H1 (cell line): ENCODE data around the gene KCP. TPM values are rescaled to one million over a fixed set of nuclear protein-coding genes. Genes with fewer than 3 reads are reported as not detected.

ENCODE experiments used
- CHD1 ChIP-seq: IDR thresholded peaks from 2 replicates; pipeline ENCODE4 v1.6.1; 2012; ENCODE audit warnings: low read depth, low read length, improper control_type of control experiment
- CHD7 ChIP-seq: fragments of 300-600 bp; sonication (generic); IDR thresholded peaks from 2 replicates; pipeline ENCODE4 v1.7.1; 2012; ENCODE audit warnings: low read length, moderate library complexity, mild to moderate bottlenecking, inconsistent platforms; ENCODE audit not compliant: insufficient replicate concordance
- CREB1 ChIP-seq: IDR thresholded peaks from 2 replicates; pipeline ENCODE4 v1.6.1; 2012; ENCODE audit warnings: inconsistent platforms
- EP300 ChIP-seq, 2 experiments: IDR thresholded peaks; 1 replicate in 1 of 2; 2 replicates in 1 of 2; pipeline ENCODE4 v1.6.1; 2011 to 2012; ENCODE audit warnings: low read depth in 2 of 2, low read length in 2 of 2, mild to moderate bottlenecking in 2 of 2, borderline replicate concordance in 1 of 2, inconsistent platforms in 1 of 2, moderate library complexity in 1 of 2
- GTF2F1 ChIP-seq: IDR thresholded peaks from 2 replicates; pipeline ENCODE4 v1.6.1; 2012; ENCODE audit warnings: low read depth, low read length, improper control_type of control experiment, borderline replicate concordance
- RAD21 ChIP-seq, 2 experiments: IDR thresholded peaks in 1 of 2; conservative IDR thresholded peaks in 1 of 2; 2 replicates each; pipeline ENCODE4 v1.6.1; 2011; ENCODE audit warnings: low read depth in 2 of 2, low read length in 2 of 2, improper control_type of control experiment in 1 of 2, inconsistent platforms in 1 of 2, mild to moderate bottlenecking in 1 of 2, moderate library complexity in 1 of 2
- RFX5 ChIP-seq: IDR thresholded peaks from 2 replicates; pipeline ENCODE4 v1.6.1; 2011; ENCODE audit warnings: low read depth, low read length, improper control_type of control experiment, borderline replicate concordance
- SP4 ChIP-seq: IDR thresholded peaks from 2 replicates; pipeline ENCODE4 v1.6.1; 2012; ENCODE audit warnings: low read length, inconsistent platforms
- ZNF274 ChIP-seq: IDR thresholded peaks from 2 replicates; pipeline ENCODE4 v1.7.0; 2012; ENCODE audit warnings: low read length, borderline replicate concordance; ENCODE audit errors: extremely low read depth
- polyA plus RNA-seq, 7 experiments: library from polyadenylated mRNA; depleted of rRNA in 3 of 7; stranded (reverse) in 5 of 7; unstranded in 2 of 7; fragments of >200 nt in 5 of 7; fragments of 200-250 nt in 2 of 7; gene quantifications; 1 replicate in 5 of 7; 2 replicates in 1 of 7; 4 replicates in 1 of 7; pipeline versions ENCODE4 v1.2.1 to v1.2.3, GENCODE V29; 2011 to 2013; ENCODE audit warnings: missing spikeins in 2 of 7, mixed read lengths in 2 of 7
- total RNA-seq: library from RNA; stranded (reverse); fragmentation: NEBNext Ultra II Directional; extraction: Animal tissue kit (Norgen Biotek cat#: 25700); gene quantifications from 2 replicates; pipeline ENCODE4 v1.2.1, GENCODE V29; 2021

The KCP gene
- total and polyA plus RNA-seq, 2 of the 8 experiments (the other 6 are each of a cell fraction or from before 2014, with no cell fraction given): 1.3 to 2.0 TPM

DNA sequence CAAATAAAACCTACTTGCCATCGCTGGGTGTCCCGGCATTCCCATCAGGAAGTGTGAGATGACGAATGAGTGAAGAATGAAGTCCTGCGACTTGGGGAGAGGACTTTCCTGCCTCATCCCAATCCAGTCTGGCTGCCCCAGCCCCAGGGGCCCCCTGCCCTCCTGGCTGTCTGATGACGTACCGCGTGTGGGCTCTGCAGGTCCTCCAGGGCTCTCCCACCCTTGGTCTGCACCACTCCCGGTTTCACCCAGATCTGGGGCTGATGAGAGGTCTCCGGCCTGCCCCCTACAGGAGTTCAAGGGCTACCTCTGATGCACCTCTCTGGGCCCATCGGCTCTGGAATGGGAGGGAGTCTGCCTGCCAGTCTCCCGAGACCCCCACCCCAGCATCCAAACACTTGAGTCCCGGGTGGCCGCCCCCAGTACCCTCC lies 38.1 kb downstream of the KCP start (continued):
- no peak for TF ChIP-seq CHD7
- no peak for TF ChIP-seq RFX5
- no peak for TF ChIP-seq SP4
- no peak for TF ChIP-seq GTF2F1
- TF ChIP-seq EP300 (IDR thresholded peaks at IDR 0.05; ENCODE audit: borderline replicate concordance in 1 of 2, low read depth in 2 of 2, low read length in 2 of 2): no peak
- no peak for TF ChIP-seq CHD1
- TF ChIP-seq CREB1: peak; percentile 24; the same call in 1 of the 2 replicates
- peak; percentile 18 to 48; a peak in 2 of 4 replicates for TF ChIP-seq RAD21 (IDR thresholded peaks at IDR 0.05 in 1 of 2, conservative IDR thresholded peaks at IDR 0.05 in 1 of 2; ENCODE audit: low read depth in 2 of 2, low read length in 2 of 2)
- TF ChIP-seq ZNF274: no peak
